Measurements from ENCODE around the gene CIB1.

The CIB1 gene

GRCh38 chr15:90213818-90214204, 19.9 kb downstream of the CIB1 start:
- DNase-seq, result no peak

GRCh38 chr15:90213122-90213817, 20.5 kb downstream of the CIB1 start:
- DNase-seq, result no peak

- DNase-seq, result no peak
Measured at GRCh38 chr15:90212221-90213098, 21.3 kb downstream of the CIB1 start.

- DNase-seq, result no peak
Measured at GRCh38 chr15:90211440-90212143, 22.1 kb downstream of the CIB1 start.

GRCh38 chr15:90211009-90211408, 22.7 kb downstream of the CIB1 start:
- no peak for DNase-seq

GRCh38 chr15:90210593-90210992, 23.1 kb downstream of the CIB1 start:
- no peak for DNase-seq

- no peak for DNase-seq
Measured at GRCh38 chr15:90209591-90209990, 24.1 kb downstream of the CIB1 start.

GRCh38 chr15:90208356-90208755, 25.4 kb downstream of the CIB1 start:
- no peak for DNase-seq

- DNase-seq, result no peak
Measured at GRCh38 chr15:90207252-90207651, 26.5 kb downstream of the CIB1 start.

- no peak for DNase-seq
Measured at GRCh38 chr15:90205886-90206285, 27.9 kb downstream of the CIB1 start.

- no peak for DNase-seq
Measured at GRCh38 chr15:90205050-90205848, 28.5 kb downstream of the CIB1 start.

- DNase-seq, result peak; percentile 80
Measured at GRCh38 chr15:90203922-90204321, 29.8 kb downstream of the CIB1 start.

GRCh38 chr15:90203473-90203872, 30.3 kb downstream of the CIB1 start:
- DNase-seq, result no peak

GRCh38 chr15:90202929-90203328, 30.8 kb downstream of the CIB1 start:
- no peak for DNase-seq

GRCh38 chr15:90201944-90202375, 31.8 kb downstream of the CIB1 start:
- no peak for DNase-seq

GRCh38 chr15:90201130-90201943, 32.4 kb downstream of the CIB1 start, which contains the start of gene SEMA4B:
TSS of gene SEMA4B (plus strand) at chr15:90201330. CDS start at chr15:90201579, 249 bp downstream.
- peak; percentile 82 for DNase-seq

- peak; percentile 20 for DNase-seq
Measured at GRCh38 chr15:90200534-90201129, 33.1 kb downstream of the CIB1 start.

- DNase-seq, result no peak
Measured at GRCh38 chr15:90194655-90195054, 39.1 kb downstream of the CIB1 start.

- DNase-seq, result no peak
Measured at GRCh38 chr15:90192961-90193786, 40.6 kb downstream of the CIB1 start.

GRCh38 chr15:90191794-90192509, 41.8 kb downstream of the CIB1 start:
- peak; percentile 95 for DNase-seq
